ENCODE data around the gene MVB12B.

MVB12B gene

DNA sequence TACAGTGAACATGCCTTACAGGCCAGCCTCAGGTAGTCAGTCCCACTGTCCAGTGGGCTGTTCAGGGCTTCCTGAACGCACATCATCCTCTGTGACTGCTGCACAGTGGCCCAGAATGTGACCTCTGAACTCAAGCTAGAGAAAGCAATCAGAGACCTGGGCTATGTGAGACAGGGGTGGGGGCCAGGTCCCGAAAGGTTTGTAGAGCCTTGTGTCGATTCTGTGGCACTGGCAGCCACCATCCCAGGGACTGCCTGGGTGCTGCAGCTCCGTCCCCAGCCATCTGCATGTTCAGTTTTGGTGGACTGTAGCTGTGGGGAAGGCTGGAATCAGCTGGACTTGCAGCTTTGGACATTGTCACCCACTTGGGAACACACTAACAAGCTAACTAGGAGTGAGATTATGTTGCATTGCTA is 47.7 kb downstream of the MVB12B start:
- Histone ChIP-seq H3K4me3 (ENCODE audit: insufficient read length, low read depth) (no peak overlapping the region), H3K9me3 (ENCODE audit: insufficient read depth, low read length) (no peaks in the 10 kb centered on the region), H3K27me3 (ENCODE audit: insufficient read depth, insufficient read length) (no peaks in the 10 kb centered on the region), H3K9ac (ENCODE audit: insufficient read length, low read depth) (no peak overlapping the region), H3K4me1 (ENCODE audit: insufficient read depth, insufficient read length) (peaks cover 10% of the 10 kb centered on the region), H3K36me3 (ENCODE audit: insufficient read depth, insufficient read length, low read length) (no peaks in the 10 kb centered on the region)
- no peak for DNase-seq (ENCODE audit: low read depth, low spot score)
- no peak for TF ChIP-seq SUZ12 (IDR thresholded peaks at IDR 0.05; ENCODE audit: extremely low read depth, insufficient read depth, insufficient read length)
- no peak for TF ChIP-seq YY1 (IDR thresholded peaks at IDR 0.05; ENCODE audit: insufficient read depth, insufficient read length)
- TF ChIP-seq ZNF274 (IDR thresholded peaks at IDR 0.05; ENCODE audit: low read depth, low read length) = no peak

DNA sequence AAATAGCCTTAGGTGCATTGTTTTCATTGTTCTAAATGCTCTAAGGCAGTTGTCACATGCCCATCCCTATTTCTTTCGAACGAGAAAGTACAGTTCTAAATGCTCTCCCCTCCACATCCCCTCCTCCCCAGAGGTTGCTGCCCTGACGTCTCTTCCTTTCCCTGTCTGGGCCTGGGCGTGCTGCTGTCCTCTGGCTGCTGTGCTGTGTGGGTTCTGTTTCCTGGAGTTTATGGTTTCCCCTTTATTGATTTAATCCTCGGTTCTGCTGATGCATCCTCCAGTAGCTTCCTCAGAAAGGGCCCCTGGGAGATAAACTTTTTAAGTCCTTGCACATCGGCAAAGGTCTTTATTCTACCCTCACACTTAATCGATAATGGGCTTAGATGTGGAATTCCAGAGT is 48.8 kb downstream of the MVB12B start:
- H3K4me3 ChIP-seq (ENCODE audit: insufficient read length, low read depth) = no peak overlapping the region
- H3K36me3 ChIP-seq (ENCODE audit: insufficient read depth, insufficient read length, low read length) = no peaks in the 10 kb centered on the region
- no peaks in the 10 kb centered on the region for H3K9me3 ChIP-seq (ENCODE audit: insufficient read depth, low read length)
- DNase-seq (ENCODE audit: low read depth, low spot score) = no peak
- TF ChIP-seq ZNF274 (IDR thresholded peaks at IDR 0.05; ENCODE audit: low read depth, low read length) = no peak
- no peak overlapping the region for H3K9ac ChIP-seq (ENCODE audit: insufficient read length, low read depth)
- peaks cover 15% of the 10 kb centered on the region for H3K4me1 ChIP-seq (ENCODE audit: insufficient read depth, insufficient read length)
- no peaks in the 10 kb centered on the region for H3K27me3 ChIP-seq (ENCODE audit: insufficient read depth, insufficient read length)

DNA sequence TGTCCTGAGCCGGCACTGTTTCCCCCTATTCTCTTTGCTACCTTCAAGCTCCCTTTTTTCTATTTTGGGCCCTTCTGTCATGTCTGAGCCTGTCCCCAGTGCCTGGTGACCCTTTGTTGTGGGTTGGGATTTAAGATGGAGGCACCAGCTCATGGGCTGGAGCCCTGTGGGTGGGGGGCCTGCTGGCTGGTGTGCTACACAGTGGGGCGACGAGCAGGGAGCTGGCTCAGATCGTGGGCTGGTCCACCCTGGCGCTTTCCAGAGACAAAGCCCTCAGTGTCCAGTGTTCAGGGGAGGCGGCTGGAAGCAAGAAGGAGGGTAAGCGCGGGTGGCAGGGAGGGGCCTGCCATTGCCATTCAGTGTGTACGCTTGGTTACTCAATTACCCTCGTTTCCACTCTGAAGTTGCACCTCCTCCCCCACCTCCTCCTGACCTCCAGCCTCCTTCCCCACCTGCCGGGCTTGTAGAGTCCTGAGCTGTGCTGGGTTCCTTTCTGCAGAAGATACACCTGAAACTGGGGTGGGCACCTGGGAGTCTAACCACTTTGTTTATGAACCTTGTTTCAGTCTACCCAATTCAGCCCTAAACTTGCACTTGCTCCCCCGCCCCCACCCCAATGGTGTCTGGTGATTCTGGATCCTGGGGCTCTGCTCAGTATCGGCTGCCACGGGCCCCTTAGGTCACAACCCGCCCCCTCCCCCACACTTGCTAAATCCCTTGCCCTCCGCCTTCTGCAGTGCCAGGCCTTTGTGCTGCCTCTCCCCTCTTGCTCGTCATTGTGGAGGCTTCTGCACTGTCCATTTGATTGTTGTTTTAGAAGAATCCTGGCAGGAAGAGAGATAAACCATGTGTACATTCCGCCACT is 49.9 kb downstream of the MVB12B start:
- H3K4me1 ChIP-seq (ENCODE audit: insufficient read depth, insufficient read length) = peaks cover 17% of the 10 kb centered on the region
- H3K36me3 ChIP-seq (ENCODE audit: insufficient read depth, insufficient read length, low read length) = no peaks in the 10 kb centered on the region
- no peaks in the 10 kb centered on the region for H3K27me3 ChIP-seq (ENCODE audit: insufficient read depth, insufficient read length)
- no peak overlapping the region for H3K9ac ChIP-seq (ENCODE audit: insufficient read length, low read depth)
- no peak for DNase-seq (ENCODE audit: low read depth, low spot score)
- H3K4me3 ChIP-seq (ENCODE audit: insufficient read length, low read depth) = no peak overlapping the region
- no peaks in the 10 kb centered on the region for H3K9me3 ChIP-seq (ENCODE audit: insufficient read depth, low read length)
- TF ChIP-seq ZNF274 (IDR thresholded peaks at IDR 0.05; ENCODE audit: low read depth, low read length) (no peak), YY1 (IDR thresholded peaks at IDR 0.05; ENCODE audit: insufficient read depth, insufficient read length) (no peak), SUZ12 (IDR thresholded peaks at IDR 0.05; ENCODE audit: extremely low read depth, insufficient read depth, insufficient read length) (no peak)

DNA sequence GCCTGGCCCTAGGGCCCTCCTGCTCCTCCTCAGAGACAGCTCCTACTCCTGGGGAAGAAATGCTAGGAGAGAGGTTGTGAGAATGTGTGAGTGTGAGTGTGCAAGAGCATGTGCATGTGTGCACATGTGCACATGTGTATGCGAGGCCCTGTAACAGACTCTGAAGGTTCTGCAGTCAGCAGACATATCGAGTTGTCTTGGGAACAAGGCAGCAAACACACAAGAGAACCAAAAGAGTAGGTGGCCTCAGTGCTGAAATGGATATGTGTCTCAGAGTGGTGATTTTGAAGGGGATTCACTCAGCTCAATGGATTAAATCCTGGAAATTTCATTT is 50.5 kb downstream of the MVB12B start:
- no peak overlapping the region for H3K4me3 ChIP-seq (ENCODE audit: insufficient read length, low read depth)
- no peaks in the 10 kb centered on the region for H3K9me3 ChIP-seq (ENCODE audit: insufficient read depth, low read length)
- no peak for DNase-seq (ENCODE audit: low read depth, low spot score)
- H3K9ac ChIP-seq (ENCODE audit: insufficient read length, low read depth) = no peak overlapping the region
- no peaks in the 10 kb centered on the region for H3K27me3 ChIP-seq (ENCODE audit: insufficient read depth, insufficient read length)
- no peaks in the 10 kb centered on the region for H3K36me3 ChIP-seq (ENCODE audit: insufficient read depth, insufficient read length, low read length)
- TF ChIP-seq SUZ12 (IDR thresholded peaks at IDR 0.05; ENCODE audit: extremely low read depth, insufficient read depth, insufficient read length) (no peak), YY1 (IDR thresholded peaks at IDR 0.05; ENCODE audit: insufficient read depth, insufficient read length) (no peak), ZNF274 (IDR thresholded peaks at IDR 0.05; ENCODE audit: low read depth, low read length) (no peak)
- peaks cover 17% of the 10 kb centered on the region for H3K4me1 ChIP-seq (ENCODE audit: insufficient read depth, insufficient read length)

DNA sequence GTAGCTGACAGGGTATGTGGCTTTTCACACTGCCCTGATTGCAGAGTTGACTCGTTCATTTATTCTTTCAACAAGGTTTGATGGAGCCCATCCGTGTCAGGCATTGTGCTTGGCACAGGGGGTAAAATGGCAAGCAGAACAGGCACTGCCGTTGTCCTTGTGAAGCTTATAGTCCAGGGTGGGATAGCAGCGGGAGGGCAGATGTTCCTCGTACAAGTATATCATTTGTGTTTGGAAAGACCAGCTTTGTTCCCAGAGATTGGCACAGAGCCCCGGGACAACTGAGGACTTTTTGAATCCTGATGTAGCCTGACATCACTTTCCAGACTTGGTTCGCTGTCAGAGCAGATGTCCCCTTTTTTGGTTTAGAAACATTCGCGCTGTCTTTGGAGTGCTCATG is 50.9 kb downstream of the MVB12B start:
- peaks cover 17% of the 10 kb centered on the region for H3K4me1 ChIP-seq (ENCODE audit: insufficient read depth, insufficient read length)
- no peak for DNase-seq (ENCODE audit: low read depth, low spot score)

DNA sequence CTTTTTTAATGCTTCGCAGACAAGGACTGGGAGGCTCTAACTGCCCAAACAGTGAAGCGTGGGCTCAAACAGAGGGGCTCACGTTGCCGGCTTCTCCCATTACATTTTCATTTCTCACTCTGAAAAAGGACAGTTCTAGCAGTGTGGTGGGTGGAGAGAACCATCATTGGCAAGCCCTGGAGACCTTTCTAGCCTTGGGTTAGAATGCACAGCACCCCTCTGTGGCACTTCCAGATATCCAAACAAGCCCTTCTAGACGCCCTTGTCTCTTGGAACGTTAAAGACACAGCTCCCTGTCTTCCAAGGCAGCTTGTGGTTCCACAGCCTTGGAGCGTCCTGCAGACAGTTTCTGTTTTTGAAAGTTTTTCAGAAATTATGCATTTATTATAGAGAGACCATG is 52.1 kb downstream of the MVB12B start:
- TF ChIP-seq SUZ12 (IDR thresholded peaks at IDR 0.05; ENCODE audit: extremely low read depth, insufficient read depth, insufficient read length) (no peak), ZNF274 (IDR thresholded peaks at IDR 0.05; ENCODE audit: low read depth, low read length) (no peak), YY1 (IDR thresholded peaks at IDR 0.05; ENCODE audit: insufficient read depth, insufficient read length) (no peak)
- no peaks in the 10 kb centered on the region for H3K27me3 ChIP-seq (ENCODE audit: insufficient read depth, insufficient read length)
- no peak overlapping the region for H3K4me3 ChIP-seq (ENCODE audit: insufficient read length, low read depth)
- no peak for DNase-seq (ENCODE audit: low read depth, low spot score)
- peaks cover 17% of the 10 kb centered on the region for H3K4me1 ChIP-seq (ENCODE audit: insufficient read depth, insufficient read length)
- no peak overlapping the region for H3K9ac ChIP-seq (ENCODE audit: insufficient read length, low read depth)
- H3K9me3 ChIP-seq (ENCODE audit: insufficient read depth, low read length) = no peaks in the 10 kb centered on the region
- H3K36me3 ChIP-seq (ENCODE audit: insufficient read depth, insufficient read length, low read length) = no peaks in the 10 kb centered on the region

More for the DNA sequence above, 50.9 kb downstream of the MVB12B start:
- H3K9ac ChIP-seq (ENCODE audit: insufficient read length, low read depth) = no peak overlapping the region
- no peaks in the 10 kb centered on the region for H3K36me3 ChIP-seq (ENCODE audit: insufficient read depth, insufficient read length, low read length)
- TF ChIP-seq ZNF274 (IDR thresholded peaks at IDR 0.05; ENCODE audit: low read depth, low read length) = no peak
- TF ChIP-seq YY1 (IDR thresholded peaks at IDR 0.05; ENCODE audit: insufficient read depth, insufficient read length) = no peak
- no peak for TF ChIP-seq SUZ12 (IDR thresholded peaks at IDR 0.05; ENCODE audit: extremely low read depth, insufficient read depth, insufficient read length)
- no peak overlapping the region for H3K4me3 ChIP-seq (ENCODE audit: insufficient read length, low read depth)
- no peaks in the 10 kb centered on the region for H3K27me3 ChIP-seq (ENCODE audit: insufficient read depth, insufficient read length)
- no peaks in the 10 kb centered on the region for H3K9me3 ChIP-seq (ENCODE audit: insufficient read depth, low read length)

DNA sequence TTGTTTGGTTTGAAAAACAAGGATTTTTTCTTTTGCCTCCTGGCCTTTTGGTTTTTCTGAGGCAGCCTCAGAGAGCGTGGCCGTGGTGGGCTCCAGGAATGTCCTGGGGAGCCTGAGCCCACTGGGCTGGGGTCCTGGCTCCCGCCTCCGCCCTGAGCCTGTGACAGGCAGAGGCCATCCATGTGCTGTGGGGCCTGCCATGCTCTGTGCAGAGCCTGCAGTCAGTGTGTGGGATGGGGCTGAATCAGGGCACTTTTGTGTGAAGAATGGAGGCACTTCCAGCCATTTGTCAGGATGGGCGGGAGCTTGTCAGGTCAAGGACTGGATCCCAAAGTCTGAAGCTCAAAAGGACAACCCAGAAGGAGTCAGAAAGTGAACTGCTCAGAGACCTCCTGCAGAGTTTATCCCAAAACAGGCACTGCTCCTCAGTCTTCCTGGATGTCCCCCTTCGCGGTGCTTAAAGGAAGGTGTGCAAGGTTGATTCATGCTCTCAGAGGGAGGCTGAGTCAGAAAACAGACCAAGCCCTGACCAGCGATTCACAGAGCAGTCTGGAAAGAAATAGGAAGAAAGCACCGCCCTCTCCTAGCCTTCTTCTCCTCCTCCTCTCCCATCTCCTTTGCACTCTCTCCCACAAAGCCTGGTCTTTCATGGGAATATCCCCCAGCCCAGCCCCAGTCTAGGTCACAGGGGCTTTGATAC is 53.2 kb downstream of the MVB12B start:
- Histone ChIP-seq H3K27me3 (ENCODE audit: insufficient read depth, insufficient read length) (no peaks in the 10 kb centered on the region), H3K9me3 (ENCODE audit: insufficient read depth, low read length) (no peaks in the 10 kb centered on the region)
- TF ChIP-seq YY1 (IDR thresholded peaks at IDR 0.05; ENCODE audit: insufficient read depth, insufficient read length) (no peak), ZNF274 (IDR thresholded peaks at IDR 0.05; ENCODE audit: low read depth, low read length) (no peak), SUZ12 (IDR thresholded peaks at IDR 0.05; ENCODE audit: extremely low read depth, insufficient read depth, insufficient read length) (no peak)

More for the DNA sequence above, 53.2 kb downstream of the MVB12B start:
- peaks cover 17% of the 10 kb centered on the region for H3K4me1 ChIP-seq (ENCODE audit: insufficient read depth, insufficient read length)
- H3K9ac ChIP-seq (ENCODE audit: insufficient read length, low read depth) = no peak overlapping the region
- no peak for DNase-seq (ENCODE audit: low read depth, low spot score)
- no peaks in the 10 kb centered on the region for H3K36me3 ChIP-seq (ENCODE audit: insufficient read depth, insufficient read length, low read length)
- no peak overlapping the region for H3K4me3 ChIP-seq (ENCODE audit: insufficient read length, low read depth)
